T-helper 17 cell (primary cell): Measurements from ENCODE around the gene SMC1B. TPM values are rescaled to one million over a fixed set of nuclear protein-coding genes. Genes with fewer than 3 reads are reported as not detected.
A peak's percentile ranks its signal among the peaks of the same experiment; 100 is the strongest.
"Not testable (repeated sequence)": the region's sequence is repeated elsewhere in the genome, so short reads cannot be mapped to it uniquely, and the experiment has no call there.

Experiments used
- ATAC-seq: fragments of 150-1000 bp; cut with Tn5 transposase; 2 replicates; pipeline ENCODE4 v1.10.0; 2021; ENCODE audit warnings: mild to moderate bottlenecking, moderate library complexity
- DNase-seq, 3 donors: peaks; one replicate each; pipeline versions ENCODE4 v3.0.0 to v3.0.0-alpha.2; 2020 to 2021
- H3K9me3 ChIP-seq: one replicate; pipeline ENCODE4 v1.7.0; 2013; ENCODE audit warnings: low read length, mild to moderate bottlenecking; ENCODE audit not compliant: control insufficient read depth, poor library complexity, severe bottlenecking
- H3K27ac Mint-ChIP-seq: one replicate; pipeline ENCODE4 v1.8.0; 2022; ENCODE audit warnings: mild to moderate bottlenecking, moderate library complexity, mixed read lengths
- H3K27me3 Mint-ChIP-seq: one replicate; pipeline ENCODE4 v1.8.0; 2022; ENCODE audit warnings: mixed read lengths
- H3K36me3 Mint-ChIP-seq: one replicate; pipeline ENCODE4 v1.8.0; 2022; ENCODE audit warnings: low read depth, mixed read lengths
- H3K4me1 Mint-ChIP-seq: one replicate; pipeline ENCODE4 v1.8.0; 2022; ENCODE audit warnings: mild to moderate bottlenecking, mixed read lengths
- H3K4me3 Mint-ChIP-seq: one replicate; pipeline ENCODE4 v1.8.0; 2022; ENCODE audit warnings: mild to moderate bottlenecking, moderate library complexity, mixed read lengths
- total RNA-seq, 4 donors: library from RNA in 2 of 4; stranded (reverse) in 2 of 4; gene quantifications; one replicate each; pipeline ENCODE4 v1.2.3 and lab custom pipeline; 2022 to 2026

Gene SMC1B
- total RNA-seq, 2 donors from 2014 or later = 0.17 TPM; not detected in 1

DNA sequence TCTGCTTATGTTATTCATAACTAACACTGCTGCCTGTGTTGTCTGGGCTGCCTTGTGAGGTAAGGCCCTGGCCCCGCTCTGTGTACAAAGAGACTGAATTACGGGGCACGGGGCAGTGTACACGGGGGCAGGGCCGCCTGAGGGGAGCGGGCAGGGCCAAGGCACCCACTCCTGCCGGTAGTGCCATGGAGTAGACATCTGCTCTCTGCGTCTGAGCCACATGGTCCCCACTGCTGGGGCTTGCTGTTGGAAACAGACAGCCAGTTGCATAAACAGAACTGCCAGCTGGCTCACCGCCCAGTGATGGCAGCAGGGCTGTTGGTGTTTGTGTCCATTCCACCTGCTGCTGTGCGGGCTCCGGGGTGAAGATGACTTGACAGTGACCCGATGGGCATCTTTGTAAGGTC, 83.9 kb downstream of the SMC1B start:
- ATAC-seq = no peak
- H3K4me1 Mint-ChIP-seq = peaks cover 16% of the 10 kb centered on the region
- no peaks in the 10 kb centered on the region for H3K27me3 Mint-ChIP-seq
- H3K9me3 ChIP-seq = no peaks in the 10 kb centered on the region
- no peak overlapping the region for H3K4me3 Mint-ChIP-seq
- H3K36me3 Mint-ChIP-seq = peaks cover 9% of the 10 kb centered on the region
- no peak for DNase-seq
- peak overlapping the region; percentile 47 for H3K27ac Mint-ChIP-seq

GRCh38 chr22:45328822-45329529, 84.4 kb downstream of the SMC1B start:
- H3K27ac Mint-ChIP-seq = peak overlapping the region; percentile 47
- H3K27me3 Mint-ChIP-seq = no peaks in the 10 kb centered on the region
- no peak for DNase-seq
- no peaks in the 10 kb centered on the region for H3K9me3 ChIP-seq
- ATAC-seq = no peak
- peaks cover 12% of the 10 kb centered on the region for H3K4me1 Mint-ChIP-seq
- H3K4me3 Mint-ChIP-seq = no peak overlapping the region
- peaks cover 9% of the 10 kb centered on the region for H3K36me3 Mint-ChIP-seq

- not testable (repeated sequence) for H3K4me3 Mint-ChIP-seq, H3K9me3 ChIP-seq, DNase-seq, H3K36me3 Mint-ChIP-seq, H3K27me3 Mint-ChIP-seq, ATAC-seq
- Mint-ChIP-seq H3K27ac (peak overlapping the region; percentile 27), H3K4me1 (peaks cover 15% of the 10 kb centered on the region)
These were observed 85.1 kb downstream of the SMC1B start for GRCh38 chr22:45328261-45328660.

- Mint-ChIP-seq H3K4me3 (no peak overlapping the region), H3K36me3 (peaks cover 7% of the 10 kb centered on the region), H3K27me3 (no peaks in the 10 kb centered on the region), H3K27ac (peak overlapping the region; percentile 86), H3K4me1 (peaks cover 29% of the 10 kb centered on the region)
- no peak for DNase-seq
- no peaks in the 10 kb centered on the region for H3K9me3 ChIP-seq
- ATAC-seq = no peak
These were observed 89.1 kb downstream of the SMC1B start for GRCh38 chr22:45324311-45324711.

DNA sequence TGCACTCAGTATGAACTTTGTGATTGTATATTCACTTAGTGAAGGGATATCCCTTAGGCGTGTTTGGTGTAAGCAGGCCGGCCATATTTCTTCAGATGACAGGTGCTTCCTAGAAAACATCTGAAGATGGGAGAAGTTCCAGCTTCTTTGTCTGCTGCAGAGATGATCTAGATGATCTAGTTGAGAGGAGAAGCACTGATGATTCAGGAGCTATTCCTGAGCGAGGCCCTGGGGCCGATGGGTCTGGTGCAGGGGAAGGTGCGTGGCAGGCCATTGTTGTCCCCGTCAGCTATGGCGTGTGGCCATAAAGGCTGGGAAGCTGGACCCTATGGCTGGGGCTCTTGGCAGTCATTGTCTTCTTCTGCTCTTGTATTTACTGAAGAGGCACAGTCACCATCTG, 89.7 kb downstream of the SMC1B start:
- Mint-ChIP-seq H3K27me3 (no peaks in the 10 kb centered on the region), H3K27ac (peak overlapping the region; percentile 86), H3K4me3 (no peak overlapping the region), H3K36me3 (peaks cover 7% of the 10 kb centered on the region), H3K4me1 (peaks cover 35% of the 10 kb centered on the region)
- DNase-seq (no peak), ATAC-seq (no peak)
- no peaks in the 10 kb centered on the region for H3K9me3 ChIP-seq

- Mint-ChIP-seq H3K4me3 (peak overlapping the region; percentile 65), H3K27me3 (no peaks in the 10 kb centered on the region), H3K27ac (peak overlapping the region; percentile 86), H3K4me1 (peaks cover 42% of the 10 kb centered on the region), H3K36me3 (peaks cover 7% of the 10 kb centered on the region)
- H3K9me3 ChIP-seq = no peaks in the 10 kb centered on the region
- DNase-seq (no peak), ATAC-seq (no peak)
These were observed 90.4 kb downstream of the SMC1B start for GRCh38 chr22:45322873-45323525.

DNA sequence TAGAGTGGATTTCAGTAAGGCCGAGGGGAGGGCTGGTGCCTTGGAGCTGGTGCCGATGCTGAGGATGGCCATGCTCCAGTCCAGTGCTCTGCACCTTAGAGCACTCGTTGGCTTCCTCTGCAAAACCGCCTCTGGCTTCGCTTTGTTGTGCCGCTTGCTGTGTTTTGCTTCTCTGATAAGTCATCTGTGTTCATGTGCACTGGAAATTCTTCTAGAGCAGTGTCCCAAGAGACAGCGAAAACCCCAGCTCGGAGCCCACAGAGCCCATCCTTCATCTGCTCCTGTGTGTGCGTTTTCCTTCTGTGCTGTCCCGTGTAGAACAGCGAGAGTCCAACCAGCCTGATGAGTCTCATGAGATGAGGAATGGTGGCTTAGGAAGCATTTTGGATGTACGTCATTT, 91.6 kb downstream of the SMC1B start:
- Mint-ChIP-seq H3K4me3 (no peak overlapping the region), H3K27ac (peak overlapping the region; percentile 81), H3K36me3 (peaks cover 7% of the 10 kb centered on the region), H3K27me3 (no peaks in the 10 kb centered on the region), H3K4me1 (peaks cover 50% of the 10 kb centered on the region)
- H3K9me3 ChIP-seq = no peaks in the 10 kb centered on the region
- ATAC-seq = no peak
- no peak for DNase-seq

GRCh38 chr22:45320357-45320976, 92.9 kb downstream of the SMC1B start:
- Mint-ChIP-seq H3K4me1 (peaks cover 55% of the 10 kb centered on the region), H3K36me3 (peaks cover 5% of the 10 kb centered on the region)

DNA sequence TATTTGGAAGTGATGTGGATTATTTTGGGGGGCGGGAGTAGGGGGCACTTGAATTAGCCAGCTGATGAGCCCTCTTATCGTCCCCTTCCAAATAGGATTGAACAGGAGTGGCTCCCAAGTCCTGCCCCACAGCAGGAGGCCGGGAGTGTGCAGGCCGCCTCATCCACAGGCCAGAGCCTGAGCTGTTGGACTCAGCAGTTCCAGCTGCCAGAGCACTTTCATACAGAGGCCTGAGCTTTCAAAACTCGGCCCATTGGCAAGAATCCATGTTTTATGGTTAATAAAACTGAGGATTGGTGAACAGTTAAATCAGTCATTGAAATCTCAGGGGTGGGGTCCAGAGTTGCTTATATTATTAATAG, 94.1 kb downstream of the SMC1B start:
- Mint-ChIP-seq H3K4me1 (peaks cover 59% of the 10 kb centered on the region), H3K27me3 (no peaks in the 10 kb centered on the region), H3K4me3 (peak overlapping the region; percentile 90), H3K27ac (peak overlapping the region; percentile 100), H3K36me3 (no peaks in the 10 kb centered on the region)
- ATAC-seq = no peak
- no peaks in the 10 kb centered on the region for H3K9me3 ChIP-seq
- DNase-seq = no peak

More at GRCh38 chr22:45320357-45320976, 92.9 kb downstream of the SMC1B start:
- no peaks in the 10 kb centered on the region for H3K9me3 ChIP-seq
- peak overlapping the region; percentile 100 for H3K27ac Mint-ChIP-seq
- ATAC-seq (no peak), DNase-seq (no peak)
- H3K27me3 Mint-ChIP-seq = no peaks in the 10 kb centered on the region
- peak overlapping the region; percentile 90 for H3K4me3 Mint-ChIP-seq

DNA sequence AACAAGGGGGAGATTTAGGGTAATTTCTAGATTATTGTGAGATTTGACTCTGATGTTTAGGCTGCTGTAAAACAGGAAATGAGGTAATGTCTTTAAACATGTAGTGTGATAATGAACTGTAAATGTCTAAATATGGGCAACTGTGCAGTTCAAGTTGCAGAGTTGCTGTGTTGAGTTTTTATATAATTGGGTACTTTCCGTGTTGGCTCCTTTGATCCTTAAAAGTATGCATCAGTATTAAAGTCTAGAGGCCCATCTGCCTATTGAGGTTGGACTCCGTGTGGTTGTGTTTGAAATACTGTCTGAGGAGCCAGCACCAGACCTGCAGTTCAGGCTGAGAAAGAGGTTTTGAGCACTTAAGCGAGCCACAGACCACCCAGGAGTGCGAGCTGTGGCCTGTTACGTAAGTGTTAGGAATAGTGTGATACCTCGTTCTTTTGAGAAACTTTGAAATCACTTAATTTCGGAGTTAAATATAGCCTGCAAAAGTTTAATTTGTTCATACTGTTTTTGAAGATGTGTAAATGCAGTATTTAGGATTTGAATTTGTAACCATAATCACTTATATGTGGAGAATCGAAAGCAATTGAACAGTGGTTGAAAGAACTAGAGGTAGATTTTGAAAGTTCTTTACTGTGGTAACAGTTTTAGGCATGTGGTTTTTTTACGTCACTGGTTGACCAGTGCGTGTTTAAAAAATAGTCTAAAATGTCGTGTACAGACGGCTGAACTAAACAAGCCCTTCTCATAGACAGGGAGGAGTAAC, 94.7 kb downstream of the SMC1B start:
- Mint-ChIP-seq H3K4me1 (peaks cover 60% of the 10 kb centered on the region), H3K27ac (peak overlapping the region; percentile 100), H3K4me3 (peak overlapping the region; percentile 90), H3K36me3 (no peaks in the 10 kb centered on the region), H3K27me3 (no peaks in the 10 kb centered on the region)
- no peaks in the 10 kb centered on the region for H3K9me3 ChIP-seq
- DNase-seq (peak; percentile 33 to 57 (median 56)), ATAC-seq (peak; percentile 77)

- H3K27ac Mint-ChIP-seq = peak overlapping the region; percentile 100
- DNase-seq (peak; percentile 67 to 79 (median 77)), ATAC-seq (peak; percentile 70)
- no peaks in the 10 kb centered on the region for H3K9me3 ChIP-seq
- H3K4me3 Mint-ChIP-seq = peak overlapping the region; percentile 90
- no peaks in the 10 kb centered on the region for H3K27me3 Mint-ChIP-seq
- H3K4me1 Mint-ChIP-seq = peaks cover 62% of the 10 kb centered on the region
- no peaks in the 10 kb centered on the region for H3K36me3 Mint-ChIP-seq
These were observed 95.2 kb downstream of the SMC1B start for GRCh38 chr22:45318168-45318557.

DNA sequence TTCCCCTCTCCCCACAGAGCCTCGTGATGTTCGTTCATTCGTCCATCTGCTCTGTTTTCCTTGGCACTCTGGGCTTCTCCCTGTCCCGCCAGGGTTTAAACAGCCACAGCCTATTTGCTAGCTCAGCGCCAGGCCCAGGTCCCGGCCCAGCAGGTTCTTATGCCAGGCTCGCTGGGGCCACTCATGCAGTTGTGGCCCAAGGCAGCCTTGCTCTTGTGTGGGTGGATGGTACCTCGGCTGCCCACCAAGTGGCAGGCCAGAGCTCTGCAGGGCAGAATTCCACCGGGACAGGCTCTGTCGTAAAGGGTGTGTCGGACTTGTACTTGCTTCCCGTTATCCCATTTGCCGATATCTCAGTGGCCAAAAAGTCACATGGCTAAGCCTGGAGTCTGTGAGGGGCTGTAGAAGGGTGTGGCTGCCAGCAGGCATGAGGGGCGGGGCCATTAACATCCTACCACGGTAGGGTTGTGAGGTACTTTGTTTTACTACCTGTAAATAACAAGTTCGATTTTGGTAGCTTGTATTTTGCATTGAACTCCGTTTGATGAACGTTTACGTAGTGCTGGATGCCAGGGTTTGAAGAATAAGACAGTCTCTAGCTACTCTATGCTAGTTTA, 95.7 kb downstream of the SMC1B start:
- H3K27ac Mint-ChIP-seq = peak overlapping the region; percentile 100
- peaks cover 65% of the 10 kb centered on the region for H3K4me1 Mint-ChIP-seq
- no peaks in the 10 kb centered on the region for H3K27me3 Mint-ChIP-seq
- H3K4me3 Mint-ChIP-seq = peak overlapping the region; percentile 90
- peak; percentile 34 for ATAC-seq
- no peaks in the 10 kb centered on the region for H3K36me3 Mint-ChIP-seq
- DNase-seq = peak in 1 of 3 donors; percentile 34
- no peaks in the 10 kb centered on the region for H3K9me3 ChIP-seq
